ENCODE data around the gene ARHGAP23.
"Not testable (repeated sequence)": the region's sequence is repeated elsewhere in the genome, so short reads cannot be mapped to it uniquely, and the experiment has no call there.

The ARHGAP23 gene

DNA sequence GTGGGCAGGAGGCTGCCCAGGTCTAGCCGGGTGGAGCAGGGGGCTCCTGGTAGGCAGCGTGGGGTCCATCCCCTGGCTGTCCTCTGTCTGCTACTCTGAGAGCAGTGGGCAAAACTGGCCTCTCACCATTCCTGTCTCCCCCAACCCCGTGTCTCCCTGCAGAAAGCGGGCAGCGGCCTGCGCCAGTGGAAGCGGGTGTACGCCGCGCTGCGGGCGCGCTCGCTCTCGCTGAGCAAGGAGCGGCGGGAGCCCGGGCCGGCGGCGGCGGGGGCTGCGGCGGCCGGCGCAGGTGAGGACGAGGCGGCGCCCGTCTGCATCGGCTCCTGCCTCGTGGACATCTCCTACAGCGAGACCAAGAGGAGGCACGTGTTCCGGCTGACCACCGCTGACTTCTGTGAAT lies 49.2 kb downstream of the ARHGAP23 start:
- not testable (repeated sequence) for H3K4me3 ChIP-seq (ENCODE audit: low read depth, low read length); DNase-seq (ENCODE audit: low read depth)

DNA sequence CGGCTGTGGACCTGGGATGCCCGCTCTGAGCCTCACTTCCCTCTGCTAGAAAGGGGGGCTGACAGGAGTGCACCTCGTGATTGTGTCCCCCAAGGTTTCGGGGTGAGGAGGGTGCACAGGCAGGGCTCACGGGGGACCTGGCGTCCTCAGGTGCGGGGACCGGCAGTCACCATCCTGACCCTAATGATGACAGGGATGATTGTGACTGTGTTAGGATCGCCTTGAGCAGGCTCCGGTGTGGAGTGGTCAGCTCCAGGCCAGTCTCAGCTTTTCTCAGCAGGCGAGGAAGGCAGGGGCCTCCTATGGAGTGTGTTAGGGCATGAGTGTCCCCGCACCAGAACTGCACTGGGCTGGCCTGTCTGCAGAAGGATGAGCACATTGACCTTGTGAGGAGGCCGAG lies 49.7 kb downstream of the ARHGAP23 start:
- not testable (repeated sequence) for DNase-seq (ENCODE audit: low read depth); H3K4me3 ChIP-seq (ENCODE audit: low read depth, low read length)

DNA sequence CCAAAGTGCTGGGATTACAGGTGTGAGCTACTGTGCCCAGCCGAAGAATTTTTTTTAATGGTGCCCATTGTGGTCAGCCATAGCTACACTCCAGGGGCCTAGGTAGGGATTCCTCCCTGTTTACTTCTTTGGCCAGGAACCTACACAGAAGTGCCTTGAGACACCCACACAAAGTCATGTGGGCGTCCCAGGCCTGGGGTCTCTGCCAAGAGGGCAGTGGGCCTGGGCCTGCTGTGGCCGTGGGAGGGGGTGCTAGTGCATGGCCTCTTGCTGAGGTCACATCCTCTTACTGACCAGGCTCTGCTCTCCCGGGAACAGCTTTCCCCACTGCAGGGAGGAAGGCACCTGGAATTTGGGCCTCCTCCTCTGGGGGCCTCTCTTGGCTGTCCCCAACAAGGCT lies 50.4 kb downstream of the ARHGAP23 start:
- H3K4me3 ChIP-seq (ENCODE audit: low read depth, low read length); DNase-seq (ENCODE audit: low read depth): not testable (repeated sequence)

DNA sequence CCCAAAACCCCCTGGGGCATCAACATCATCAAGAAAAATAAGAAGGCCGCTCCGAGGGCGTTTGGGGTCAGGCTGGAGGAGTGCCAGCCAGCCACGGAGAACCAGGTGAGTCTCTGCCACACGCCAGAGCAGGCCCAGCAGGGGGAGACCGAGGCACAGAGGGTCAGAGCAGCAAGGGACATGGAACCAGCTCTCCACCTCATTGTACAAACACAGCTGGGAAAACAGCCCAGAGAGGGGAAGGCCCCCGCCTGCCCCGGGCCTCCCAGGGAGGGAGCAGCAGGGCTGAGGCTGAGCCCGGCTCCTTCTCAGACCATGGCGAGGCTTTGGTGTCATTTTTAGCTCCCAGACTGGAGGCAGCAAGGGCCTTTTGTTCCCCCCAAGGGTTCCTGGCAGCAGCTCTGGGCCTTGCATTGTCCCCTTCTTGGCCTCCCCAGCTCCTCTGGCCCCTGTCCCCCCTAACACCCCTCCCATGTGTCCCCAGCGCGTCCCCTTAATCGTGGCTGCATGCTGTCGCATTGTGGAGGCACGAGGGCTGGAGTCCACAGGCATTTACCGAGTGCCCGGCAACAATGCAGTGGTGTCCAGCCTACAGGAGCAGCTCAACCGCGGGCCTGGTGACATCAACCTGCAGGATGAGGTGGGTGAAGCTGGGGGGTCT lies 53.9 kb downstream of the ARHGAP23 start:
- DNase-seq (ENCODE audit: low read depth); H3K4me3 ChIP-seq (ENCODE audit: low read depth, low read length): not testable (repeated sequence)

DNA sequence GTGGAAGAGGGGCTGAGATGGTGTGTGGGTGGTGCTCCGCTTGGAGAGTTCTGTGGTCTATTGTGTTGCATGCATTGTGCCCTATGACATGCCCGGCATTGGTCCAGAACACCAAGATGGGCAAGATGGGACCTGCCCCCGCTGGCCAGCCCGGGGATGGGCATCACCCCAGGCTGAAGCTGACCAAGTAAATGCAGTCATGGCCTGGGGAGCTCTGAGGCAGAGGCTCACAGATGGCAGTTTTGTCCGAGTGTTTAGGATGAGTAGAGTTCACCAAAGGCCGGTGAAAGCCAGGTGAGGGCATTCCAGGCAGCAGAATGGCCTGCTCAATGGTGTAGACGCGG lies 54.4 kb downstream of the ARHGAP23 start:
- H3K4me3 ChIP-seq (ENCODE audit: low read depth, low read length); DNase-seq (ENCODE audit: low read depth): not testable (repeated sequence)

DNA sequence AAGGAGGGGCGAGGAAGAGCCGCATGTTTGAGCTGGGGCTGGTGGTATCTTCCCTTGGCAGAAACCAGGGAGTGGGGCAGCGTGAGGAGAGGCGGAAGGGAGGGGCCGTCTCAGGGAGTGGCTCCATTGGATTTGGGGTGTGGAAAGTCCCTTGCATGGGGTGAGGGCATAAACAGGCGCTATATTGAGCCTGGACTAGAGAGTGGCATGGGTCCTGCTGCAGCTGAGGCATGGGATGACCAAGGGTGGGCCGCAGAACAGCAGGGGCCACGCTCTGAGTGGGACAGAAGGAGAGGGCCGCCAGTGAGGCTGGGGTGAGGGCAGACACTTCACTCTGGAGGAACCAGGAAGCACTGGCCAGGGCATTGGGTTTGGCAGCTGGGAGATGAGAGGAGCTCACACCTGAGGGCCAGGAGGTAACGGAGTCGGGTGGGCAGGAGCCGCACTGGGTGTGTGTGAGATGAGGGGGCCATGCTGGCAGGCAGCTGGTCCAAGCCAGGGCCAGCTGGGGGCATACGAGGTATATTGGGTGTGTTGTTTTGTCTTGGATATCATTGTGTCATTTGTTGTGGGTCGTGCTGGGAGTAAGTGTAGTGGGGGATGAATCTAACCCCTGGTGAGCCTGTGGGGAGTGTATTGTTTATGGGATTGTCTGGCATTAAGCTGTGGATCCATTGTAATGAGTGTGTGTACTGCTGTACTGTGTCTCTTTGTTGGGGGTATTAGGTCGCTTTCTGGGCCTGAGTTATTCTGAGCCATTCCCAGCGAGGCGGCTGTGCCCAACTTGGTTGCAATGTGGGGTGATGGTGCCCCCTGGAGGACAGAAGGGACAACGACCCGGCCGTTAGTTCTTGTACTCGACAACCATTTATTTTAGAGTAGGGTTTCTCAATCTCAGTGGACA lies 56.2 kb downstream of the ARHGAP23 start:
- H3K4me3 ChIP-seq (ENCODE audit: low read depth, low read length); DNase-seq (ENCODE audit: low read depth): not testable (repeated sequence)

DNA sequence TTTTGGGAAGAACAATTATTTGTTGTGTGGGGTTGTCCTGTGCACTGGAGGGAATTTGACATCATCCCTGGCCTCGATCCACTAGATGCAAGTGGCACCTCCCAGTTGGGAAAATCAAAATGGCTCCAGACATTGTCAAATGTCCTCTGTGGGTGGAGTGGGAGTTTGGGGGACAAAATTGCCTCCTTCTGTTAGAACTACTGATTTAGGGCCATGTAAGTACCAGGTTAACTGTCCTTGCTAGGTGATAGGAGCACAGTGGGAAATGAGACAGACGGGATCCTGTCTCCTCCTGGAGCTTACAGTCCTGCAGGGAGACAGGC lies 56.8 kb downstream of the ARHGAP23 start:
- no peak for DNase-seq (ENCODE audit: low read depth)

DNA sequence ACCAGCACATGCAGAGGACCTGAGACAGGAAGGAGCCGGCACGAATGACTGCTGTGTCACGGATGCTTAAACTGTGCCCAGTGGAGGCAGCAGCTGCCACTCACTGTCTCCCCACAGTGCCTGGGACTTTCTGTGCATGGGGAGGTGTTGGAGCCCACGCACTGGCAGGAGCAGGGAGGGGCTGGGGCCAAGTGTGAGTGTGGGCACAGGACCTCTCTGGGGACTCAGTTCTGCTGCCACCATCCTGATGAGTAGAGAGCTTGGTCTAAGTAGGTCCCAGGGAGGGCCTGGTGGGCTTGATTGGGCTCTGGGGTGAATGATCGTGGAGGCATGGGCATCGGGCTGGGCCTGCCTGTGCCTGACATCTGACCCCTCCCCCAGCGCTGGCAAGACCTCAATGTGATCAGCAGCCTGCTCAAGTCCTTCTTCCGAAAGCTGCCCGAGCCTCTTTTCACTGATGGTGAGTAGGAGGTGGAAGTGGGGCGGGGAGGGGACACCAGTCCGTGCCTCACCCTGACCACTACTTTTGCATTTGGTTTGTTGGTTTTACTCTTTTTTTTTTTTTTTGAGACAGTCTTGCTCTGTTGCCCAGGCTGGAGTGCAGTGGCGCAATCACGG lies 57.5 kb downstream of the ARHGAP23 start:
- H3K4me3 ChIP-seq (ENCODE audit: low read depth, low read length); DNase-seq (ENCODE audit: low read depth): not testable (repeated sequence)

More for the DNA sequence above, 56.8 kb downstream of the ARHGAP23 start:
- no peak overlapping the region for H3K4me3 ChIP-seq (ENCODE audit: low read depth, low read length)

DNA sequence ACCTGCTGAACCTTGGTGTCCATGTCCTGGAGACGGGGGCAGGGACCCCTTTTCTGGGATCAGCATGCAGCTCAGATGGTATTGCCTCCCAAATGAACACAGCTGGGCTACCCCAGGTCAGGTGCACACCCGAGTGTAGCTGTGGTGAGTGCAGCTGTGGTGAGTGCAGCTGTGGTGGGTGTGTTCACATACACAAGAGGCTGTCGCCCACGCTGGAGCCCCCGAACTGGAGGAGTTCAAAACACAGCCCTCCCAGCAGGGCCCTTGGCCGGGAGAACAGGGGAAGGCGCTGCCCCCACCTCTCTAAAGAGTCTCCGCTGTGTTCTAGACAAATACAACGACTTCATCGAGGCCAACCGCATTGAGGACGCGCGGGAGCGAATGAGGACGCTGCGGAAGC lies 61.5 kb downstream of the ARHGAP23 start:
- not testable (repeated sequence) for DNase-seq (ENCODE audit: low read depth)

DNA sequence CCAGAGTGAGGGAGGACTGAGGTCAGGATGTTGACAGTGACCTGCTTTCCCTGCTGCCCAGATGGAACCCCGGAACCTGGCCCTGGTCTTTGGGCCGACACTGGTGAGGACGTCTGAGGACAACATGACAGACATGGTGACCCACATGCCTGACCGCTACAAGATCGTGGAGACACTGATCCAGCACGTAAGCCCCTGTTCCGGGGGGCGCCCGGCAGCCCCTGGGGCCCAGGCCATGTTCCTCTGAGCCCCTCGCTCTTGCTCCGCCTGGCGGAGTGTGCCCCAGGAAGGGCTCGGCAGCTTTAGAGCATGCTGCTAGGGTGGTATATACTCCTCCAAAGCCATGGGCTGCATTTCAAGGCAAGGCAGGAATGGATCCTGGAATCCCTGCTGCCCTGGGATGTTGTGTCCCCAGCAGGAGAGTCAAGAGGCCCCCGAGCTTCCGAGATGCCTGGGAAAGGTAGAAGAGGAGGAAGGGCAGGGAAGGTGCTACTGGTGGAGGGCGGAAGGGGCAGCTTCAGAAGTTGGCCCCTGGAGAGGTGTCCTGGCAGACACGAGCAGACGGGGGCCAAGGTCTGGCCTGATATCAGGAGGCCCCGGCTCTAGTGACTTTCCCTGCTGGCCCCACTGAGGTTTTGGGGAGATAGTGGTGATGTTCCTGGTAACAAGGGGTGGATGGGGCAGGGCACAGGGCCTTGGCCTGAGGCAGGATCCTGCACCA lies 63.2 kb downstream of the ARHGAP23 start:
- DNase-seq (ENCODE audit: low read depth); H3K4me3 ChIP-seq (ENCODE audit: low read depth, low read length): not testable (repeated sequence)

More for the DNA sequence above, 61.5 kb downstream of the ARHGAP23 start:
- H3K4me3 ChIP-seq (ENCODE audit: low read depth, low read length) = not testable (repeated sequence)

DNA sequence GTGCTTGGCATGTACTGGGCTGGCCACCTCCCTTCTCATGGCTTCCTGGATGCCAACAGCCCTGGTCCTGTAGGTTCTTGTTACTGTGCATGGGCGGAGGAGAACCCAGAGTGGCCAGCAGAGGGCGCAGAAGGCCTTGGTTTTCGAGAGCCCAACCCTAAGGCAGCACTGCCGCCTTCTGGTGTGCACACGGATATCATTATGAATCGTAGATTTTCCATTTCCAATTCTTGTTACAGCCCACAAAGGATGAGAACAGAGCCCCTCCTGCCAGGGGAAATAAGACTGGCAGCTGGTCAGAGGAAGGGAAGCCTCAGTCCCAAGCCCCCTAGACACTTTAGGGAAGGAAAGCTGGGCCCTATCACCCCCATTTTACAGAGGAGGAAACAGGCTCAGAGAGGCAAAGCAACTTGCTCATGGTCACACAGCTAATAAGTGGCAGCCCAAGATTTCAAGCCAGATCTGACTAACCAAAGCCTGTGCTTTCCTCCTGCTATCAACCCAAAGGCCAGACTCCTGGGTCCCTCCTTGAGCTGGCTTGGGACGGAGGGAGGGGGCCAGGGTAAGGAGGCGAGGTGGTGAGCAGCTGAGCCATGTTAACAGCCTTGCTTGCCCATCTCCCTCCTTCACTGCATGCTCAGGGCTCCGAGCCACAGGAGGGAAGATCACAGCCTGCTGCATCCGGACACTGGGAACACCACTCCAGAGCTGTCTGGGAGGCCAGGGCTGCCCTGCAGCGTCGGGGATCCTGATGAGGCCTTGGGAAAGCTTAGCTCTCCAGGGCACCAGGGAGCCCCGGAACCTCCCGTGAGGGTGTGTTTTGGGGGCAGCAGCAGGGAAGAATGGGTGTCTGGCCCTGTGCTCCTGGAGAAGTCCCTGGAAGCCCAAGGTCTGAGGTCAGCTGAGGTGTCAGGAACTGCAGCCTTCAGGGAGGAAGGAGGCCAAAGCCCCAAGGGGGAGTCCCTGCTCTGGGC lies 64.1 kb downstream of the ARHGAP23 start:
- DNase-seq (ENCODE audit: low read depth) = peak; percentile 48

DNA sequence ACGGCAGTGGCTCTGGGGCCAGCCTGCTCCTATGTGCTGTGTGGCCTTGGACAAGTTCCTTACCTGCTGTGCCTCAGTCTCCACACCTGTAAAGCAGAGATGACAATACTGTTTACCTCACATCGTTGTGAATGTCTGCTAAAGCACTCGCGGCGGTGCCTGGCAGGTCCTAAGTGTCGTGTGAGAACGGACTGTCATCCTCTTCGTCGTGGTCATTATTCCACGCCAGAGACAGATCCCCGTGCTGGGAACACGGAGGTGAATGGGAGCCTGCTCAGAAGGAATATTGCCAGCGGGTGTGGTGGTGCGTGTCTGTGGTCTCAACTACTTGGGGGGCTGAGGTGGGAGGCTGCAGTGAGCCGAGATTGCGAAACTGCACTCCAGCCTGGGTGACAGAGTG lies 65.9 kb downstream of the ARHGAP23 start:
- H3K4me3 ChIP-seq (ENCODE audit: low read depth, low read length); DNase-seq (ENCODE audit: low read depth): not testable (repeated sequence)

More for the DNA sequence above, 64.1 kb downstream of the ARHGAP23 start:
- not testable (repeated sequence) for H3K4me3 ChIP-seq (ENCODE audit: low read depth, low read length)

DNA sequence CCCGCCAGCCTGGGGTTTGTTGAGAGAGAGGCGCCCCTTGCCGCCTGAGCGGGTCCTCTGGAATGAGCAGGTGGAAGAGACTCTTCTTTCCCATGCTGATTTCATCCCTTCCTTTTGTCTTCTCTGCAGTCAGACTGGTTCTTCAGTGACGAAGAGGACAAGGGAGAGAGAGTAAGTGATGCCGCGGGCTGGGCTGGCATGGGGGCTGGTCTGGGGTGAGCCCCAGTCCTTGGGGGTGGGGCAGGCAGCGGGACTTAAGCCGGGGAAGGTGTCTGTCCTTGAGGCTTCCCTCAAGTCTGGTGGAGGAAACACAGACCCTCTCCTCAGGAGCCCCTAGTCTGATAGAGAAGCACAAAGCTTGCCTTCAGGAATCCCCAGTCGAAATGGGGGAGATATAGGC lies 69.4 kb downstream of the ARHGAP23 start:
- DNase-seq (ENCODE audit: low read depth); H3K4me3 ChIP-seq (ENCODE audit: low read depth, low read length): not testable (repeated sequence)

DNA sequence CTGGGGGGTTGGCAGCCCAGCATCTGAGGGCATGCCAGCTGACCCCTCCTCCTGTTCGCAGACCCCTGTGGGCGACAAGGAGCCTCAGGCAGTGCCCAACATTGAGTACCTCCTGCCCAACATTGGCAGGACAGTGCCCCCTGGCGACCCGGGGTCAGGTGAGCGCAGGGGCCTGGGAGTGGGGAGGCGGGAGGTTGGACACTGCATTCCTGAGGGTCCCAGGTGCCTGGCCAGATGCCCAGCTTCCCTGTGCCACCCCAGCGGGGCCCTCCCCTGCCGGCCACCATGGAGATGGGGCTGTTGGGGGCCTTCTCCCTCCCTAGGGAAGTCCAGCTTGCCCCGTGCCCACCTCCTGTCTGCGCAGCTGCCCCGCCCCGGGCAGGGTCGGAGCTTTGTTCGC lies 70.1 kb downstream of the ARHGAP23 start:
- no peak for DNase-seq (ENCODE audit: low read depth)

DNA sequence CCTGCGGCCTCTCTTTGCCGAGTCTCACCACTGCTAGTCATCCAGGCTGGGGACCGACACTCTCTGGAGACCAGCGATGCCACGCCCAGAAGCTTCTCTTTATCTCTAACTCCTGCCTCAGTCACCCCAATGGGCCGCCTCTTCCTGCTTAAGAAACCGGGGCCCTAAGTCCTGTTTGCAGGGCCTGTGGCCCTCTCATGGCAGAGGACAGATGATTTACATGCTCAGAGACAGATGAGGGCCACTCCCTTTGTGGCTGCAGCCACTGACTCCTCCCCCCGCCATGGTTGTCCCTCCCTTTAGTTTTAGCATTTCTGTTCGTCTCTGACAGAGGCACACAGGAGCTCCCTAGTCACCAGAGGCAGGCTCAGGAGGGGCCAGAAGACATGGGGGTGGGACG lies 71.0 kb downstream of the ARHGAP23 start:
- DNase-seq (ENCODE audit: low read depth); H3K4me3 ChIP-seq (ENCODE audit: low read depth, low read length): not testable (repeated sequence)

More for the DNA sequence above, 70.1 kb downstream of the ARHGAP23 start:
- H3K4me3 ChIP-seq (ENCODE audit: low read depth, low read length) = no peak overlapping the region

DNA sequence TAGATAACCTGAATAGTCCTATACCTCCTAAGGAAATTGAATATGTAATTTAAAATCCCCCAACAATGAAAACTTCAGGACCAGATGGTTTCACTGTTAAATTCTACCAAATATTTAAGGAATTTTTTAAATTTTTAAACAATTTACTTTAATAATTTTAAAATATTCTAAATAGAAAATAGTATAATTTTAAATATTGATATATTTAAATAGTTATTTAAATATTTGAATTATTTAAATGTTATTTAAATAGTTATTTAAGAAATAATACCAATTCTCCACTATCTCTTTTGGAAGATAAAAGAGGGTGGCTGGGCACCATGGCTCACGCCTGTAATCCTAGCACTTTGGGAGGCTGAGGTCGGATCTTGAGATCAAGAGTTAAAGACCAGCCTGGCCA lies 73.5 kb downstream of the ARHGAP23 start:
- H3K4me3 ChIP-seq (ENCODE audit: low read depth, low read length); DNase-seq (ENCODE audit: low read depth): not testable (repeated sequence)

DNA sequence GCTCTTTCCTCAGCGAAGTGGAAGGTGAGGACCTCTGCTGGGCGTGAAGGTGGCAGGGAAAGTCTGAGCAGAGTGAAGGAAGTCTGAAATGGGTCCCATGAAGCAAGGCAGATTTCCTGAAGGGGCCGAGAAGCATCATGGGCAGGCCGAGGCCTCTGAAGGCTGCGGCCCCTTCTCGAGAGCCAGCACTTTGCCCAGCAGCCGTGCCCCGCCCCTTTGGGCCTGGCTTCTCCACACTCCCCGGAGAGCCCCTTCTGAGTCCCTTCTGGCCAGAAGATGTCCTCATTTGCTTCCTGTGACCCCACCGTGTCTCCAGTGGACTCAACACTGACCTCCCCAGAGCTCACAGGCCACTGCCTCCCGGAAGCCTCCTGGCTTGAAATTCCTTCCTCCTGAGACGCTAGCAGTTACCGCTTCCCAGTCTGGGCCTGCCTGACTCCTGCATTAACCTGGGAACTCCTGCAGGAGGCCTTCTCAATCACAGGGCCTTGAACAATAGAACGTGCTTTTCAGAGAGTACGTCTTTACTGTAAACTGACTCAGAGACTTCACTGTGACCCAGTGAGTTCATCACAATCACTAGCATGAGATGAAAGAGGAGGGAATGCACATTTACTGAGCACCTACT lies 75.1 kb downstream of the ARHGAP23 start:
- H3K4me3 ChIP-seq (ENCODE audit: low read depth, low read length); DNase-seq (ENCODE audit: low read depth): not testable (repeated sequence)

DNA sequence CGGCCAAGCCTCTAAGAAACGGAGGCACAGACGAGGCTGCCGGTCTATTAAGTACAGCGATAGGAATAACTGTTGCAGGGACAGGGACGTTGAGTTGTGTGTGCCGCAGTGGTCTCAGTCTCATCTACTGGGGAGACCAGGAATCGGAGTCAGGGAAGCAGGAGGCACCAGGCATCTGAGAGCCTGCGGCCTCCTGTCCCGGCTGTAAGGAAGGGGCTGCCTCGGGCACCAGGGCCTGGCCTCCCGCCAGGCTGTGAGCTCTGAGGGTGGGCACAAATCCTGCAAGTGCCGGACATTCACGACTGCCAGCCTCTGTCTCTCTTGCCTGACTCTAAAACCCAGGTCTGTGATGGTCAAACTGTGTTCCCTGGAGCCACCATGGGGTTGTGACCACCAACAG lies 76.0 kb downstream of the ARHGAP23 start:
- no peak overlapping the region for H3K4me3 ChIP-seq (ENCODE audit: low read depth, low read length)
- DNase-seq (ENCODE audit: low read depth) = no peak
